ENCODE data around the gene KCNQ5. TPM values are rescaled to one million over a fixed set of nuclear protein-coding genes. Genes with fewer than 3 reads are reported as not detected.

The KCNQ5 gene
- polyA plus RNA-seq, 1 donor (not counting 4 experiments of a cell fraction or from before 2014, with no cell fraction given) = 3.4 TPM

DNA sequence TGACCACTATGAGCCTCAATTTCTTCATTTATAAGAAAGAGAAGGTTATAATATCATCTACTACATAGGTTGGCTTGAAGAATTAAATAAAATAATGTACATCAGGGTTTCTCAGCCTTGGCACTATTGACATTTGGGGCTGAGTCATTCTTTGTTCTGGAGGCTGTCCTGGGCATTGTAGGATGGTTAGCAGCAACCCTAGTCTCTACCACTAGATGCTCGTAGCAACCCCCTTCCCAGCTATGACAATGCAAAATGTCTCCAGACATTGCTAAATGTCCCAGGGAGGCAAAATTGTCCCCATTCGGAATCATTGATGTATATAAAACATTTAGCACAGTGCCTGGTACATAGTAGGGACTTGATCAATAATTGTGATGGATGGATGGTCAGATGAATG is 451.4 kb downstream of the KCNQ5 start:
- Histone ChIP-seq H2AFZ (ENCODE audit: control insufficient read depth, low read length) (no peak overlapping the region), H3K27me3 (ENCODE audit: control insufficient read depth, extremely low read depth, insufficient read depth, low read length) (no peaks in the 10 kb centered on the region), H3K9me3 (ENCODE audit: control insufficient read depth, low read depth, low read length) (no peaks in the 10 kb centered on the region), H3K79me2 (ENCODE audit: control insufficient read depth, insufficient read depth, low read length) (no peaks in the 10 kb centered on the region), H3K27ac (ENCODE audit: control insufficient read depth, insufficient read depth, low read length) (no peak overlapping the region), H3K36me3 (ENCODE audit: control insufficient read depth in 2 of 2, extremely low read depth in 1 of 2, insufficient read depth in 2 of 2, low read length in 2 of 2) (no peaks in the 10 kb centered on the region), H3K4me1 (ENCODE audit: control insufficient read depth, extremely low read depth, insufficient read depth, low read length) (no peaks in the 10 kb centered on the region), H3K4me3 (ENCODE audit: control insufficient read depth in 2 of 3, extremely low read depth in 1 of 3, insufficient read depth in 2 of 3, low read depth in 1 of 3, low read length in 3 of 3) (no peak overlapping the region), H3K9ac (ENCODE audit: control insufficient read depth, extremely low read depth, insufficient read depth, low read length) (no peak overlapping the region), H3K9me1 (ENCODE audit: control insufficient read depth, extremely low read depth, insufficient read depth, low read length) (no peaks in the 10 kb centered on the region), H4K20me1 (ENCODE audit: control insufficient read depth, extremely low read depth, insufficient read depth, low read length) (no peaks in the 10 kb centered on the region), H3K4me2 (ENCODE audit: control insufficient read depth, extremely low read depth, insufficient read depth, low read depth, low read length) (no peak overlapping the region)
- dilution Hi-C loops (cut with MboI; ENCODE audit: extremely low pct_ligation_motif_present, low sequenced_read_pairs) = no loop called here
- DNase-seq (ENCODE audit: low read depth, low spot score) (no peak), FAIRE-seq (no peak)
- TF ChIP-seq, protein P1, sequence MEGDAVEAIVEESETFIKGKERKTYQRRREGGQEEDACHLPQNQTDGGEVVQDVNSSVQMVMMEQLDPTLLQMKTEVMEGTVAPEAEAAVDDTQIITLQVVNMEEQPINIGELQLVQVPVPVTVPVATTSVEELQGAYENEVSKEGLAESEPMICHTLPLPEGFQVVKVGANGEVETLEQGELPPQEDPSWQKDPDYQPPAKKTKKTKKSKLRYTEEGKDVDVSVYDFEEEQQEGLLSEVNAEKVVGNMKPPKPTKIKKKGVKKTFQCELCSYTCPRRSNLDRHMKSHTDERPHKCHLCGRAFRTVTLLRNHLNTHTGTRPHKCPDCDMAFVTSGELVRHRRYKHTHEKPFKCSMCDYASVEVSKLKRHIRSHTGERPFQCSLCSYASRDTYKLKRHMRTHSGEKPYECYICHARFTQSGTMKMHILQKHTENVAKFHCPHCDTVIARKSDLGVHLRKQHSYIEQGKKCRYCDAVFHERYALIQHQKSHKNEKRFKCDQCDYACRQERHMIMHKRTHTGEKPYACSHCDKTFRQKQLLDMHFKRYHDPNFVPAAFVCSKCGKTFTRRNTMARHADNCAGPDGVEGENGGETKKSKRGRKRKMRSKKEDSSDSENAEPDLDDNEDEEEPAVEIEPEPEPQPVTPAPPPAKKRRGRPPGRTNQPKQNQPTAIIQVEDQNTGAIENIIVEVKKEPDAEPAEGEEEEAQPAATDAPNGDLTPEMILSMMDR (optimal IDR thresholded peaks at IDR 0.05 in 1 of 3, IDR thresholded peaks at IDR 0.05 in 1 of 3, conservative IDR thresholded peaks at IDR 0.05 in 1 of 3; ENCODE audit: extremely low read depth in 1 of 3, insufficient read depth in 2 of 3, low read length in 3 of 3) = no peak
- no peak for TF ChIP-seq EZH2 (IDR thresholded peaks at IDR 0.05; ENCODE audit: low read length)

DNA sequence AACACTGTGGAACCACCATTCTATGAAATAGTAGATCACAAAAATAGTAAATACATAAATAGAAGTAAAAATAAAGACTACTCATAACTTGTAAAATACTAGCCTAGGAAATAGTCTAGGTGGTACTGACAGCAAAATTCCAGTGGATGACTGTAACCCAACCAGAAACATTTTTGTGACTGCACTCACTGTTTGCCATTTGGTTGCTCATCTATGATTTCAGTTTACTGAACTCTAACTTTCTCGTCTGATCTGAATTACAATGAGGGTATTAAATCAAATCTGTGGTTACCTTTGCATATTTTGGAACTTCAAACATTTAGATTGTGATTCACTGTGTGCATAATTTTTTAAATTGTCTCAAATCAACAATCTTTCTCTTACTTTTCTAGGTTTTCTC is 452.3 kb downstream of the KCNQ5 start:
- no peaks in the 10 kb centered on the region for H3K4me1 ChIP-seq (ENCODE audit: control insufficient read depth, extremely low read depth, insufficient read depth, low read length)
- peak; percentile 43 for FAIRE-seq
- H3K9me1 ChIP-seq (ENCODE audit: control insufficient read depth, extremely low read depth, insufficient read depth, low read length) = no peaks in the 10 kb centered on the region
- no peak for TF ChIP-seq EZH2 (IDR thresholded peaks at IDR 0.05; ENCODE audit: low read length)
- TF ChIP-seq, protein P1 (optimal IDR thresholded peaks at IDR 0.05 in 1 of 3, IDR thresholded peaks at IDR 0.05 in 1 of 3, conservative IDR thresholded peaks at IDR 0.05 in 1 of 3; ENCODE audit: extremely low read depth in 1 of 3, insufficient read depth in 2 of 3, low read length in 3 of 3) = no peak
- H4K20me1 ChIP-seq (ENCODE audit: control insufficient read depth, extremely low read depth, insufficient read depth, low read length) = no peaks in the 10 kb centered on the region
- no peaks in the 10 kb centered on the region for H3K36me3 ChIP-seq (ENCODE audit: control insufficient read depth in 2 of 2, extremely low read depth in 1 of 2, insufficient read depth in 2 of 2, low read length in 2 of 2)
- H3K79me2 ChIP-seq (ENCODE audit: control insufficient read depth, insufficient read depth, low read length) = no peaks in the 10 kb centered on the region
- DNase-seq (ENCODE audit: low read depth, low spot score) = no peak
- H3K9me3 ChIP-seq (ENCODE audit: control insufficient read depth, low read depth, low read length) = no peaks in the 10 kb centered on the region
- H3K4me2 ChIP-seq (ENCODE audit: control insufficient read depth, extremely low read depth, insufficient read depth, low read depth, low read length) = no peak overlapping the region
- no peak overlapping the region for H2AFZ ChIP-seq (ENCODE audit: control insufficient read depth, low read length)
- H3K9ac ChIP-seq (ENCODE audit: control insufficient read depth, extremely low read depth, insufficient read depth, low read length) = no peak overlapping the region
- dilution Hi-C loops (cut with MboI; ENCODE audit: extremely low pct_ligation_motif_present, low sequenced_read_pairs) = no loop called here
- H3K27ac ChIP-seq (ENCODE audit: control insufficient read depth, insufficient read depth, low read length) = no peak overlapping the region
- no peak overlapping the region for H3K4me3 ChIP-seq (ENCODE audit: control insufficient read depth in 2 of 3, extremely low read depth in 1 of 3, insufficient read depth in 2 of 3, low read depth in 1 of 3, low read length in 3 of 3)
- no peaks in the 10 kb centered on the region for H3K27me3 ChIP-seq (ENCODE audit: control insufficient read depth, extremely low read depth, insufficient read depth, low read length)

Measured in keratinocyte (primary cell).